ENCODE measurements around the gene MBD3L1. TPM values are rescaled to one million over a fixed set of nuclear protein-coding genes. Genes with fewer than 3 reads are reported as not detected.
A peak's percentile ranks its signal among the peaks of the same experiment; 100 is the strongest.

MBD3L1 gene
- total RNA-seq, 1 experiment from 2014 or later = not detected

DNA sequence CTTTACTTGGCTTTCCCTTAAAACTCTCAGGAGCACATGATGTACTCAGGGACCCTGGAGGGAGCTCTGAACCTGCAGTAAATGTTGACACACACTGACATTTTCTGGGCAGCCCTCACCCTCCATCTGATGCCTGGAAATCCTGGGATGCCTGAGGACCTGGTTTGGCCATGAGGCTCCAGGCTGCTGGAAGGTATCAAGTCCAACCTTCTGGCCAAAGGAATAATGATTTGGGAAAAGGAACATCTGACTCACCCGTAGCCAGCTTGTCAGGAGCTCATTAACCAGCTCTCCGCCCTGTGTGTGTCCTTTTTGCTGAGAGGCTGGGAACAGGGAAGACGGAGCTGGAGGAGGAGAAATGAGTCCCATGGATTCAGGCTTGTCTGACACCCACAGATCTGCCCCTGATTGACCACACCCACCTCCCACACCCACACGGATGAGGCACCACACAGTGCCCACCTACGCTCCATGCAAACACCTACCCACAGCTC, 10.4 kb upstream of the MBD3L1 start:
- H3K27me3 Mint-ChIP-seq (ENCODE audit: unreplicated experiment) = no peaks in the 10 kb centered on the region
- H3K4me3 Mint-ChIP-seq (ENCODE audit: low read depth, unreplicated experiment) = no peak overlapping the region
- BruUV-seq (replicated peaks) = no TSS peak
- intact Hi-C loops (cut with micrococcal nuclease; ENCODE audit: unreplicated experiment) = no loop called here
- peaks cover 26% of the 10 kb centered on the region for H3K36me3 Mint-ChIP-seq (ENCODE audit: insufficient read depth, unreplicated experiment)
- CTCF ChIA-PET = no interaction called here
- H3K27ac Mint-ChIP-seq (ENCODE audit: unreplicated experiment) = no peak overlapping the region
- no peaks in the 10 kb centered on the region for H3K4me1 Mint-ChIP-seq (ENCODE audit: low read depth, unreplicated experiment)
- TF ChIP-seq, protein P1, sequence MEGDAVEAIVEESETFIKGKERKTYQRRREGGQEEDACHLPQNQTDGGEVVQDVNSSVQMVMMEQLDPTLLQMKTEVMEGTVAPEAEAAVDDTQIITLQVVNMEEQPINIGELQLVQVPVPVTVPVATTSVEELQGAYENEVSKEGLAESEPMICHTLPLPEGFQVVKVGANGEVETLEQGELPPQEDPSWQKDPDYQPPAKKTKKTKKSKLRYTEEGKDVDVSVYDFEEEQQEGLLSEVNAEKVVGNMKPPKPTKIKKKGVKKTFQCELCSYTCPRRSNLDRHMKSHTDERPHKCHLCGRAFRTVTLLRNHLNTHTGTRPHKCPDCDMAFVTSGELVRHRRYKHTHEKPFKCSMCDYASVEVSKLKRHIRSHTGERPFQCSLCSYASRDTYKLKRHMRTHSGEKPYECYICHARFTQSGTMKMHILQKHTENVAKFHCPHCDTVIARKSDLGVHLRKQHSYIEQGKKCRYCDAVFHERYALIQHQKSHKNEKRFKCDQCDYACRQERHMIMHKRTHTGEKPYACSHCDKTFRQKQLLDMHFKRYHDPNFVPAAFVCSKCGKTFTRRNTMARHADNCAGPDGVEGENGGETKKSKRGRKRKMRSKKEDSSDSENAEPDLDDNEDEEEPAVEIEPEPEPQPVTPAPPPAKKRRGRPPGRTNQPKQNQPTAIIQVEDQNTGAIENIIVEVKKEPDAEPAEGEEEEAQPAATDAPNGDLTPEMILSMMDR (IDR thresholded peaks at IDR 0.05; ENCODE audit: unreplicated experiment) = no peak
- H3K9me3 Mint-ChIP-seq (ENCODE audit: low read depth, unreplicated experiment) = peaks cover 10% of the 10 kb centered on the region
- DNase-seq = no peak

DNA sequence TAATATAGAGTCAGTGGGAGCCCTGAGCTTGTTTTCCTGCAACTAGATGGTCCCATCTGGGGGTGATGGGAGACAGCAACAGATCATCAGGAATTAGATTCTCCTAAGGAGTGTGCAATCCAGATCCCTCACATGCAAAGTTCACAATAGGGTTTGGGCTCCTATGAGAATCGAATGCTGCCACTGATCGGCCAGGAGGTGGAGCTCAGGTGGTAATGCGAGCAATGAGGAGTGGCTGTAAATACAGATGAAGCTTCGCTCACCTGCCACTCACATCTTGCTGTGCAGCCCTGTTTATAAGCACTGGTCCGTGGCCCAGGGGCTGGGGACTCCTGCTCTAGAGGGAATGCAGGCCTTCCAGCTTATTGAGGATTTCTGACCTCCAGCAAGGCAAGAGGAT, 5.8 kb upstream of the MBD3L1 start:
- Mint-ChIP-seq H3K36me3 (ENCODE audit: insufficient read depth, unreplicated experiment) (peaks cover 20% of the 10 kb centered on the region), H3K4me3 (ENCODE audit: low read depth, unreplicated experiment) (no peak overlapping the region), H3K9me3 (ENCODE audit: low read depth, unreplicated experiment) (peaks cover 5% of the 10 kb centered on the region), H3K27ac (ENCODE audit: unreplicated experiment) (no peak overlapping the region), H3K4me1 (ENCODE audit: low read depth, unreplicated experiment) (no peaks in the 10 kb centered on the region), H3K27me3 (ENCODE audit: unreplicated experiment) (no peaks in the 10 kb centered on the region)
- BruUV-seq (replicated peaks) = no TSS peak
- intact Hi-C loops (cut with micrococcal nuclease; ENCODE audit: unreplicated experiment) = no loop called here
- DNase-seq = peak; percentile 4
- TF ChIP-seq, protein P1 (IDR thresholded peaks at IDR 0.05; ENCODE audit: unreplicated experiment) = no peak
- CTCF ChIA-PET = interaction anchor here (0.6 kb wide), 1 partner anchor 229 kb away, joined by 4 read pairs; no protein-coding TSS in a partner anchor

DNA sequence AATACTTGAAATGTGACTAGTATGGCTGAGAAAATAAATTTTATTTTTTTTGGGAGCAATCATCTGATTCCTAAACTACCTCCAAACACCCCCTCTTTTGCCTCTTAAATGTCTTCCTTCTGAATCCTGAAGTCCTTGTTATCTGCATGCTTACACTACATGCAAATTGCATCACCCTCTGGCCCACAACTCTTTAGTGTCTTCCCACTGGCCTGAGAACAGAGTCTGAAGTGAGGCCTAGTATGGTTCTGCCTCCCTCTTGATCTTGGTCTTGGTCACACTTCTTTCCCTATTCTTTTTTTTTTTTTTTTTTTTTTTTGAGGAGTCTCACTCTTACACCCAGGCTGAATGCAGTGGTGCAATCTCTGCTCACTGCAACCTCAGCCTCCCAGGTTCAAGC, 4.9 kb upstream of the MBD3L1 start:
- intact Hi-C loops (cut with micrococcal nuclease; ENCODE audit: unreplicated experiment) = no loop called here
- Mint-ChIP-seq H3K36me3 (ENCODE audit: insufficient read depth, unreplicated experiment) (peaks cover 29% of the 10 kb centered on the region), H3K9me3 (ENCODE audit: low read depth, unreplicated experiment) (peaks cover 5% of the 10 kb centered on the region)

DNA sequence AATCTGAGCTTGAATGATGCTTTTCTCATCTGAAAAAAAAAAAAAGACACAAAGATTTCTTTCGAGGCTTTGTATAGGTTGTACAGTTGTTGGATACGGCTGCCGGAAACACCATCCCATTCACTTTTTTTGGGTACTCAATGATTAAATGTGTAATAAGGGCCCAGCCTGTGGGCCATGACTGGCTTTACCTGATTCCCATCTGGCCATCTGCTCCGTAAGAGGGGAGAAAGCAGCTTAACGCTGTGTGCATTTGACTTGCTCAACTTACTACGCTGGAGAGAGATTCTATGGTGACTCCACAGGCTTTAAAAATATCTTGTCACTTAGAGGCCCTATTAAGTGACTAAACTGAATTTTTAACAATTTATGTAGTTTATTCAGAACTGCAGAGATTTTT, 804 bp upstream of the MBD3L1 start:
- TF ChIP-seq, protein P1 (IDR thresholded peaks at IDR 0.05; ENCODE audit: unreplicated experiment) = no peak

More for the DNA sequence above, 4.9 kb upstream of the MBD3L1 start:
- H3K27me3 Mint-ChIP-seq (ENCODE audit: unreplicated experiment) = no peaks in the 10 kb centered on the region
- H3K4me1 Mint-ChIP-seq (ENCODE audit: low read depth, unreplicated experiment) = no peaks in the 10 kb centered on the region
- no peak for DNase-seq
- CTCF ChIA-PET = no interaction called here
- H3K27ac Mint-ChIP-seq (ENCODE audit: unreplicated experiment) = no peak overlapping the region
- TF ChIP-seq, protein P1 (IDR thresholded peaks at IDR 0.05; ENCODE audit: unreplicated experiment) = no peak
- H3K4me3 Mint-ChIP-seq (ENCODE audit: low read depth, unreplicated experiment) = no peak overlapping the region
- no TSS peak for BruUV-seq (replicated peaks)

More for the DNA sequence above, 804 bp upstream of the MBD3L1 start:
- CTCF ChIA-PET = no interaction called here
- Mint-ChIP-seq H3K36me3 (ENCODE audit: insufficient read depth, unreplicated experiment) (peaks cover 23% of the 10 kb centered on the region), H3K9me3 (ENCODE audit: low read depth, unreplicated experiment) (no peaks in the 10 kb centered on the region), H3K27me3 (ENCODE audit: unreplicated experiment) (no peaks in the 10 kb centered on the region), H3K4me3 (ENCODE audit: low read depth, unreplicated experiment) (peak overlapping the region; percentile 80), H3K4me1 (ENCODE audit: low read depth, unreplicated experiment) (no peaks in the 10 kb centered on the region), H3K27ac (ENCODE audit: unreplicated experiment) (no peak overlapping the region)
- no TSS peak for BruUV-seq (replicated peaks)
- intact Hi-C loops (cut with micrococcal nuclease; ENCODE audit: unreplicated experiment) = loop anchor here (10.0 kb wide), 1 partner anchor 177 kb away; no protein-coding TSS in a partner anchor
- no peak for DNase-seq
